ENCODE measurements around the gene MTHFD1L. TPM values are rescaled to one million over a fixed set of nuclear protein-coding genes. Genes with fewer than 3 reads are reported as not detected.

MTHFD1L gene
- total and polyA plus RNA-seq, 9 of the 15 experiments (the other 6 are each of a cell fraction or from before 2014, with no cell fraction given) = 20.9 to 128 (median 61.0) TPM

- H4K20me1 ChIP-seq (replicated peaks; ENCODE audit: control insufficient read depth, insufficient read depth, low read length) = no peaks in the 10 kb centered on the region
- H3K9me3 ChIP-seq (replicated peaks; ENCODE audit: control insufficient read depth, insufficient read depth, low read depth, low read length) = no peaks in the 10 kb centered on the region
- TF ChIP-seq NR1H2 (CRISPR knock-in tag; IDR thresholded peaks at IDR 0.05) (no peak), SMAD1 (IDR thresholded peaks at IDR 0.05; ENCODE audit: low read depth, low read length, partially characterized antibody) (no peak)
- H3K4me2 ChIP-seq (ENCODE audit: insufficient read depth, low read length) = no peak overlapping the region
- H3K9me1 ChIP-seq (ENCODE audit: control insufficient read depth, insufficient read depth, low read length) = no peaks in the 10 kb centered on the region
- no peak for FAIRE-seq
- H3K4me1 ChIP-seq (replicated peaks in 1 of 2; ENCODE audit: control insufficient read depth in 2 of 2, insufficient read depth in 2 of 2, low read length in 2 of 2) = peaks cover 0 to 3% of the 10 kb centered on the region in 2 experiments; a peak in 1 of 5 replicates
- WGBS (ENCODE audit: insufficient coverage, low coverage, missing lambda C conversion rate) = 57% methylated on average over 5 of the region's 5 CpGs
- in situ Hi-C loops (cut with MboI) (loop anchor here (5.0 kb wide), 1 partner anchor 322 kb away; no protein-coding TSS in a partner anchor), intact Hi-C loops (cut with micrococcal nuclease) (loop anchor here (5.0 kb wide), 1 partner anchor 92 kb away; no protein-coding TSS in a partner anchor)
- ATAC-seq = no peak
- ChIA-PET CTCF (ENCODE audit: low intra/inter-chr PET ratio) (no interaction called here), POLR2A (no interaction called here)
- H3K4me3 ChIP-seq = no peak overlapping the region
- H2AFZ ChIP-seq (ENCODE audit: low read depth, low read length) = no peak overlapping the region
- no peak overlapping the region for H3K27ac ChIP-seq (ENCODE audit: extremely low read depth, low read depth, low read length)
- no peak overlapping the region for H3K9ac ChIP-seq (ENCODE audit: insufficient read depth in 1 of 2, low read depth in 2 of 2, low read length in 2 of 2)
- H3K27me3 ChIP-seq (ENCODE audit: control insufficient read depth in 2 of 2, insufficient read depth in 2 of 2, low read length in 2 of 2) = no peaks in the 10 kb centered on the region
- no peak for DNase-seq (ENCODE audit: extremely low read depth in 1 of 4, low spot score in 3 of 4)
- no TSS peak for BruUV-seq (replicated peaks)
- peaks cover 45% of the 10 kb centered on the region for H3K36me3 ChIP-seq (ENCODE audit: control insufficient read depth, insufficient read depth, low read length)
- no peaks in the 10 kb centered on the region for H3K79me2 ChIP-seq (ENCODE audit: control insufficient read depth, insufficient read depth, low read length)
These were observed 144.6 kb downstream of the MTHFD1L start for GRCh38 chr6:151010071-151010470.

GRCh38 chr6:151012321-151013294 lies 147.1 kb downstream of the MTHFD1L start:
- DNase-seq (ENCODE audit: extremely low read depth in 1 of 4, low spot score in 3 of 4) (no peak), FAIRE-seq (no peak), ATAC-seq (no peak)
- BruUV-seq (replicated peaks) = no TSS peak
- no peak overlapping the region for H2AFZ ChIP-seq (ENCODE audit: low read depth, low read length)
- H3K27me3 ChIP-seq (ENCODE audit: control insufficient read depth in 2 of 2, insufficient read depth in 2 of 2, low read length in 2 of 2) = no peaks in the 10 kb centered on the region
- peaks cover 53% of the 10 kb centered on the region for H3K36me3 ChIP-seq (ENCODE audit: control insufficient read depth, insufficient read depth, low read length)
- no peaks in the 10 kb centered on the region for H3K9me1 ChIP-seq (ENCODE audit: control insufficient read depth, insufficient read depth, low read length)
- no peak overlapping the region for H3K4me2 ChIP-seq (ENCODE audit: insufficient read depth, low read length)
- ChIA-PET POLR2A (no interaction called here), CTCF (ENCODE audit: low intra/inter-chr PET ratio) (no interaction called here)
- 89% methylated on average over 7 of the region's 7 CpGs for WGBS (ENCODE audit: insufficient coverage, low coverage, missing lambda C conversion rate)
- peaks cover 0 to 3% of the 10 kb centered on the region in 2 experiments; a peak in 1 of 5 replicates for H3K4me1 ChIP-seq (replicated peaks in 1 of 2; ENCODE audit: control insufficient read depth in 2 of 2, insufficient read depth in 2 of 2, low read length in 2 of 2)
- in situ Hi-C loops (cut with MboI) = loop anchor here (5.0 kb wide), 1 partner anchor 320 kb away; no protein-coding TSS in a partner anchor
- no peak overlapping the region for H3K27ac ChIP-seq (ENCODE audit: extremely low read depth, low read depth, low read length)
- H3K9ac ChIP-seq (ENCODE audit: insufficient read depth in 1 of 2, low read depth in 2 of 2, low read length in 2 of 2) = no peak overlapping the region
- no peak for TF ChIP-seq PTRF (tag; IDR thresholded peaks at IDR 0.05)
- no peak for TF ChIP-seq ZNF23 (CRISPR knock-in tag; IDR thresholded peaks at IDR 0.05)
- TF ChIP-seq CCNT2 (IDR thresholded peaks at IDR 0.05; ENCODE audit: borderline replicate concordance, extremely low read depth, insufficient read length, low read depth, low read length) = no peak
- peak; percentile 51; the same call in 1 of the 2 replicates for TF ChIP-seq TFE3 (CRISPR knock-in tag; IDR thresholded peaks at IDR 0.05)
- no peak for TF ChIP-seq ZBTB7A (IDR thresholded peaks at IDR 0.05; ENCODE audit: borderline replicate concordance, control insufficient read depth, low read depth, low read length)
- no peaks in the 10 kb centered on the region for H4K20me1 ChIP-seq (replicated peaks; ENCODE audit: control insufficient read depth, insufficient read depth, low read length)
- H3K9me3 ChIP-seq (replicated peaks; ENCODE audit: control insufficient read depth, insufficient read depth, low read depth, low read length) = no peaks in the 10 kb centered on the region
- H3K79me2 ChIP-seq (ENCODE audit: control insufficient read depth, insufficient read depth, low read length) = no peaks in the 10 kb centered on the region
- intact Hi-C loops (cut with micrococcal nuclease) = loop anchor here (5.0 kb wide), 1 partner anchor 90 kb away; no protein-coding TSS in a partner anchor
- H3K4me3 ChIP-seq = no peak overlapping the region

All from K562 (cell line).